H1 (cell line): ENCODE measurements around the gene JUP. TPM values are rescaled to one million over a fixed set of nuclear protein-coding genes. Genes with fewer than 3 reads are reported as not detected.

Source experiments
- BCL11A ChIP-seq, 2 experiments: IDR thresholded peaks; one replicate each; pipeline ENCODE4 v1.6.1; 2011; ENCODE audit warnings: low read depth in 2 of 2, low read length in 2 of 2, mild to moderate bottlenecking in 2 of 2
- polyA plus RNA-seq, 7 experiments: library from polyadenylated mRNA; depleted of rRNA in 3 of 7; stranded (reverse) in 5 of 7; unstranded in 2 of 7; fragments of >200 nt in 5 of 7; fragments of 200-250 nt in 2 of 7; gene quantifications; 1 replicate in 5 of 7; 2 replicates in 1 of 7; 4 replicates in 1 of 7; pipeline versions ENCODE4 v1.2.1 to v1.2.3, GENCODE V29; 2011 to 2013; ENCODE audit warnings: missing spikeins in 2 of 7, mixed read lengths in 2 of 7
- total RNA-seq: library from RNA; stranded (reverse); fragmentation: NEBNext Ultra II Directional; extraction: Animal tissue kit (Norgen Biotek cat#: 25700); gene quantifications from 2 replicates; pipeline ENCODE4 v1.2.1, GENCODE V29; 2021

Gene JUP
- total and polyA plus RNA-seq, 2 of the 8 experiments (the other 6 are each of a cell fraction or from before 2014, with no cell fraction given) = 62.8 to 102 TPM

DNA sequence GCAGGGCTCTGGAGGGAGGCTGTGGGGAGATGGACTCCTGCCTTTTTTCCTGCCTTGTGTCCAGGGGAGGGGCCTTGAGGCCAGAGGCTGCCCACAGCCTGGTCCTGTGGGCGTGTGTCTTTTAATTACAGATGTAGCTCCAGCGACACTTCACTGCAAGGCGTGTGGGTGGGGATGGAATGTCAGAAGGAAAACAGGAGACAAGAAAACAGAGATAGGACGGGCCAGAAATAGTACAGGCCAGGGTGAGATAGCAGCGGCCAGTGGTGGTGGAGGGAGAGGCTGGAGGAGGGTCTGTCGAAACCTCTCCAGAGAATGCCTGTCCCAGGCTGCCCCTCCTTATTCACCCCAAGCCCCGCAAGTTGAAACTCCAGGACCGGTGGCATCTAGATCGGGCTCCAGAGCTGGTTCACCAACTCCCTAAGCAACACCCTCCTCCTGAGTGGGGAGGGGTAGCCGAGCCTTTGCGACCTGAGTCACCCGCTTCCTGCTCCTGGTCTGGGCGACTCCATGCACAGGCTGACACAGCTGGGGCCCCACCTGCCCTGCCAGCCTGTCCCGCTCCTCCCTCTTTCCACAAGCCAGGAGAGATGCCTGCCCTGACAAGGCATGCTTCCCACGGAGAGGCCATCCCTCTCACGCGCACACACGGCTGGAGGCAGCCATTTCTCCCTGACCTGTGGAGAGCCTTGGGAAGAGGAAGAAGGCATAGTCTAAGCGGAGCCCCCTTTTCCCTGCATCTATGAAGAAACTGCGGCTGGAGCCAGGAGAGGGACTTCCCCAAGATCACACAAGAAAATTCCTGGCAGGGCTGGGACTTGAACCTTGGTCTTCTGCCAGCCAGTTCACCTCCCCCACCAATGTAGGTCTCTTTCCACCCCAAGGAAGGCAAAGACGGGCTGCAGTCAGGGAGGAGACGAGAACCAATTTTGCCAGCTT is 6.6 kb upstream of the JUP start (continued):
- TF ChIP-seq BCL11A (IDR thresholded peaks at IDR 0.05; ENCODE audit: low read depth in 2 of 2, low read length in 2 of 2) = no peak
